ENCODE measurements around the gene CPN1.

The CPN1 gene

DNA sequence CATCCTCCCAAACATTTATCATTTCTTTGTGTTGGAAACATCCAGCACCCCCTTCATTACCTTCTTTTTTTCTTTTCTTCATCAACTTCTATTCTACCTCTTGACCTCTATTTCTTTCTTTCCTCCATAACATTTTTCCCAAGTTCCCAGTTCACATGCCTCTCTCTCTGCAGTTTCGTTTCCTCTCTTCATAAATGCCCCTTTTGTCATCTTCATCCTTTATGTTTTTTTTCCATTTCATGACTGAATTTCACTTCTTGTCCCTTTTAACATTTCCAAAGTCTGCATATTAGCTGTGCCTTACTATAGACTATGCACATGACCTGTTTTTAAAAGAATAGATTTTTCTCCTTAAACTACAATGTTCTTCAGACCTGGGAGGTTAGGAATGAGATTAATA lies 23.7 kb downstream of the CPN1 start:
- DNase-seq (ENCODE audit: low read depth): no peak
- no peak for TF ChIP-seq CTCF (IDR thresholded peaks at IDR 0.05; ENCODE audit: insufficient read depth, low read depth, low read length, missing control alignments)
- H3K4me3 ChIP-seq (ENCODE audit: low read length): no peak overlapping the region

- no peak for TF ChIP-seq CTCF (IDR thresholded peaks at IDR 0.05; ENCODE audit: insufficient read depth, low read depth, low read length, missing control alignments)
- no peak for DNase-seq (ENCODE audit: low read depth)
- no peak overlapping the region for H3K4me3 ChIP-seq (ENCODE audit: low read length)
Measured at GRCh38 chr10:100053686-100054460, 27.8 kb downstream of the CPN1 start.

GRCh38 chr10:100046021-100046486 lies 35.6 kb downstream of the CPN1 start:
- TF ChIP-seq CTCF (IDR thresholded peaks at IDR 0.05; ENCODE audit: insufficient read depth, low read depth, low read length, missing control alignments): peak; percentile 97
- peak; percentile 81 for DNase-seq (ENCODE audit: low read depth)
- H3K4me3 ChIP-seq (ENCODE audit: low read length): no peak overlapping the region

DNA sequence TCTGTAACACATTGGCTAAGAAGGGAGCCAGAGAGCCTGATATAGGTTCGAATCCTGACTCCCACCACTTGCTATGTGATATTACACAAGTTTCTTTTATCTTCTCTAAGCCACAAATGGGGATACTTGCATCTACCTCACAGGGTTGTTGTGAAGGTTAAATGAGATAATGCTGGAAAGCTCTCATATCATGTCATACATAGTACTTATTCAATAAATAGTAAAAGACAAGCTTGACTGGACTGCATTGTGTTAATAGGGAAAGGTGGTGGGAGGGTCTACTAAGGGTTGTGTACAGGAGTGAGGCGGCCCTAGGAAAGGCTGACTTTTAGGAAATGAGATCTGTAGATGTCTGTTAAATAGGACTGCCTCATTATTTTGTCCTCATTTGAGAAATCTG lies 36.1 kb downstream of the CPN1 start:
- H3K4me3 ChIP-seq (ENCODE audit: low read length): no peak overlapping the region
- TF ChIP-seq CTCF (IDR thresholded peaks at IDR 0.05; ENCODE audit: insufficient read depth, low read depth, low read length, missing control alignments): no peak
- no peak for DNase-seq (ENCODE audit: low read depth)

- no peak overlapping the region for H3K4me3 ChIP-seq (ENCODE audit: low read length)
- DNase-seq (ENCODE audit: low read depth): peak; percentile 60
- TF ChIP-seq CTCF (IDR thresholded peaks at IDR 0.05; ENCODE audit: insufficient read depth, low read depth, low read length, missing control alignments): no peak
Measured at GRCh38 chr10:100043796-100044195, 37.9 kb downstream of the CPN1 start.

DNA sequence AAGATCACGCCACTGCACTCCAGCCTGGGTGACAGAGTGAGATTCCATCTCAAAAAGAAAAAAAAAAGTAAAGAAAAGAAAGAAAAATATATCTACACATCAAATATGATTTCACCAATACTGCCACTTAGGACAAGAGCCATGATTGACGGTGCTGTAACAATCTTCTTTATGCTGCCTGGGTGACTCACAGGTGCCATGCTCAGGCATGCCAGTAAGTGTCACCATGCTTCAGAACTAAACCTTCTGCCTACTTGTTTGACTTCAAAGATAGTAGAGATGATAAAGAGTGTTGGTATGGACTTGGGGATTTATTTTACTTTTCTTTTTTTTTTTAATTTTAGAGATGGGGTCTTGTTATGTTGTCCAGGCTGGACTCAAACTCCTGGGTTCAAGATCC lies 38.3 kb downstream of the CPN1 start:
- H3K4me3 ChIP-seq (ENCODE audit: low read length): no peak overlapping the region
- peak; percentile 93 for DNase-seq (ENCODE audit: low read depth)
- TF ChIP-seq CTCF (IDR thresholded peaks at IDR 0.05; ENCODE audit: insufficient read depth, low read depth, low read length, missing control alignments): peak; percentile 5

All from epithelial cell of esophagus (primary cell).